HCT116 (cell line): ENCODE data around the gene NFATC1. TPM values are rescaled to one million over a fixed set of nuclear protein-coding genes. Genes with fewer than 3 reads are reported as not detected.

ENCODE experiments used
- ATAC-seq: fragments of 200-7000 bp; cut with Tn5 transposase; 2 replicates; pipeline ENCODE4 v1.9.1; 2020; ENCODE audit warnings: mild to moderate bottlenecking, moderate library complexity
- BruUV-seq: library from RNA; stranded (reverse); fragments of 400-500 nt; replicated peaks from 2 replicates; lab custom pipeline; 2021; lab: Mats Ljungman, UMichigan
- CTCF ChIA-PET: fragments of 300-600 bp; sonication (Branson Sonifier 250); formaldehyde crosslinking; loops from one replicate; lab custom pipeline; 2021; ENCODE audit warnings: antibody characterized with exemption; lab: Charles Lee
- POLR2A ChIA-PET: fragments of 300-600, 350-600 bp; sonication (Branson Sonifier 250); formaldehyde crosslinking; loops from one replicate; lab custom pipeline; 2021; ENCODE audit warnings: antibody characterized with exemption; lab: Charles Lee
- RAD21 ChIA-PET, 2 experiments: fragments of 300-600 bp; sonication (Branson Sonifier 250); formaldehyde crosslinking; loops; one replicate each; lab custom pipeline; 2023; ENCODE audit warnings: low total read pairs in 2 of 2; ENCODE audit not compliant: uncharacterized antibody in 2 of 2, unreplicated experiment in 2 of 2, low non-redundant PET in 1 of 2; lab: Charles Lee
- DNase-seq: peaks from one replicate; pipeline ENCODE4 v3.0.0-alpha.2; 2010; ENCODE audit warnings: low read depth, low spot score
- H2AFZ ChIP-seq: fragments of 200-600 bp; shearing (Covaris generic), sonication (generic); 2 replicates; pipeline ENCODE4 v1.6.1; 2017; ENCODE audit warnings: low read depth, mixed run types, mixed read lengths, antibody characterized with exemption, low read length; ENCODE audit not compliant: poor library complexity, severe bottlenecking
- H3K27ac ChIP-seq: 2 replicates; pipeline ENCODE4 v1.5.1; 2012; ENCODE audit warnings: low read depth, low read length
- H3K27me3 ChIP-seq: fragments of 200-600 bp; sonication (generic); 2 replicates; pipeline ENCODE4 v1.6.1; 2016; ENCODE audit warnings: mixed run types, low read length, mixed read lengths; ENCODE audit not compliant: insufficient read depth
- H3K36me3 ChIP-seq, 2 experiments: fragments of 200-500 bp in 1 of 2; fragments of 200-600 bp in 1 of 2; sonication (Bioruptor generic) in 1 of 2; sonication (generic) in 1 of 2; 2 replicates each; pipeline versions ENCODE4 v1.5.1 to v1.6.1; 2014 to 2016; ENCODE audit warnings: low read length in 2 of 2, inconsistent platforms in 1 of 2, mixed read lengths in 1 of 2, mixed run types in 1 of 2; ENCODE audit not compliant: insufficient read depth in 2 of 2, control insufficient read depth in 1 of 2
- H3K4me1 ChIP-seq, 2 experiments: fragments of 200-600 bp in 1 of 2; sonication (generic) in 1 of 2; 2 replicates each; pipeline versions ENCODE4 v1.5.1 to v1.6.1; 2012 to 2017; ENCODE audit warnings: low read length in 2 of 2, inconsistent platforms in 1 of 2, mild to moderate bottlenecking in 1 of 2, mixed read lengths in 1 of 2, mixed run types in 1 of 2, moderate library complexity in 1 of 2; ENCODE audit not compliant: insufficient read depth in 2 of 2, control insufficient read depth in 1 of 2
- H3K4me2 ChIP-seq: fragments of 200-600 bp; sonication (generic); 2 replicates; pipeline ENCODE4 v1.6.1; 2017; ENCODE audit warnings: mixed run types, low read length, mixed read lengths
- H3K4me3 ChIP-seq, 2 experiments: fragments of 200-600 bp in 1 of 2; sonication (generic) in 1 of 2; replicated peaks in 1 of 2; 2 replicates each; pipeline ENCODE4 v1.5.1; 2011 to 2016; ENCODE audit warnings: low read length in 2 of 2, control low read depth in 1 of 2, low read depth in 1 of 2, mild to moderate bottlenecking in 1 of 2, mixed read lengths in 1 of 2, mixed run types in 1 of 2
- H3K79me2 ChIP-seq: fragments of 200-600 bp; sonication (generic); 2 replicates; pipeline ENCODE4 v1.6.1; 2017; ENCODE audit warnings: mild to moderate bottlenecking, mixed run types, low read length, moderate library complexity, mixed read lengths; ENCODE audit not compliant: insufficient read depth
- H3K9ac ChIP-seq: fragments of 200-600 bp; sonication (generic); 2 replicates; pipeline ENCODE4 v1.6.1; 2016; ENCODE audit warnings: low read length, mixed read lengths
- H3K9me2 ChIP-seq: fragments of 200-600 bp; sonication (generic), shearing (Covaris generic); 2 replicates; pipeline ENCODE4 v1.6.1; 2017; ENCODE audit warnings: mixed run types, mild to moderate bottlenecking, moderate library complexity; ENCODE audit not compliant: insufficient read depth
- H3K9me3 ChIP-seq, 2 experiments: fragments of 200-500 bp in 1 of 2; fragments of 200-600 bp in 1 of 2; sonication (Bioruptor generic) in 1 of 2; sonication (generic) in 1 of 2; 2 replicates each; pipeline ENCODE4 v1.6.1; 2014 to 2017; ENCODE audit warnings: low read length in 2 of 2, mixed read lengths in 2 of 2, inconsistent platforms in 1 of 2, low read depth in 1 of 2, mild to moderate bottlenecking in 1 of 2, mixed run types in 1 of 2, moderate library complexity in 1 of 2; ENCODE audit not compliant: control insufficient read depth in 1 of 2, insufficient read depth in 1 of 2
- H4K20me1 ChIP-seq: fragments of 200-600 bp; sonication (generic), shearing (Covaris generic); 2 replicates; pipeline ENCODE4 v1.6.1; 2017; ENCODE audit warnings: mixed run types, mild to moderate bottlenecking, moderate library complexity; ENCODE audit not compliant: insufficient read depth
- CBX3 ChIP-seq: IDR thresholded peaks from 2 replicates; pipeline ENCODE4 v1.6.1; 2012; ENCODE audit warnings: low read depth
- CEBPB ChIP-seq: IDR thresholded peaks from 2 replicates; pipeline ENCODE4 v1.6.1; 2012; ENCODE audit warnings: low read depth
- CTCF ChIP-seq, 3 experiments: fragments of 200-600 bp in 1 of 3; sonication (generic) in 1 of 3; IDR thresholded peaks in 2 of 3; conservative IDR thresholded peaks in 1 of 3; 2 replicates each; pipeline ENCODE4 v1.5.1; 2012 to 2017; ENCODE audit warnings: low read depth in 2 of 3, low read length in 2 of 3, antibody characterized with exemption in 1 of 3, borderline replicate concordance in 1 of 3, control low read depth in 1 of 3, mild to moderate bottlenecking in 1 of 3, mixed read lengths in 1 of 3, mixed run types in 1 of 3, moderate library complexity in 1 of 3; ENCODE audit not compliant: insufficient read depth in 1 of 3
- ELF1 ChIP-seq: IDR thresholded peaks from 2 replicates; pipeline ENCODE4 v1.6.1; 2012; ENCODE audit warnings: low read depth, borderline replicate concordance
- EZH2 ChIP-seq: fragments of 200-600 bp; sonication (generic); IDR thresholded peaks from 2 replicates; pipeline ENCODE4 v1.6.1; 2017; ENCODE audit warnings: antibody characterized with exemption, mixed run types
- FOSL1 ChIP-seq: IDR thresholded peaks from 2 replicates; pipeline ENCODE4 v1.6.1; 2012; ENCODE audit warnings: low read depth
- JUND ChIP-seq: IDR thresholded peaks from 2 replicates; pipeline ENCODE4 v1.6.1; 2012
- RAD21 ChIP-seq: IDR thresholded peaks from 2 replicates; pipeline ENCODE4 v1.6.1; 2012; ENCODE audit warnings: low read depth, mild to moderate bottlenecking
- REST ChIP-seq: IDR thresholded peaks from 2 replicates; pipeline ENCODE4 v1.6.1; 2012; ENCODE audit warnings: low read depth
- SIN3A ChIP-seq: IDR thresholded peaks from 2 replicates; pipeline ENCODE4 v1.6.1; 2012; ENCODE audit warnings: low read depth
- SP1 ChIP-seq: IDR thresholded peaks from 2 replicates; pipeline ENCODE4 v1.6.1; 2012; ENCODE audit warnings: low read depth
- SRF ChIP-seq: IDR thresholded peaks from 2 replicates; pipeline ENCODE4 v1.6.1; 2012; ENCODE audit warnings: low read depth
- YY1 ChIP-seq: IDR thresholded peaks from 2 replicates; pipeline ENCODE4 v1.6.1; 2011; ENCODE audit warnings: low read length, low read depth, moderate library complexity, mild to moderate bottlenecking; ENCODE audit not compliant: insufficient replicate concordance; ENCODE audit errors: extremely low read depth
- ZNF274 ChIP-seq: fragments of 200-500 bp; sonication (Bioruptor generic); IDR thresholded peaks from 2 replicates; pipeline ENCODE4 v1.6.1; 2014; ENCODE audit warnings: mild to moderate bottlenecking, low read depth, low read length, inconsistent platforms
- intact Hi-C: fragments of 100-400 bp; cut with micrococcal nuclease; formaldehyde crosslinking; loops from 2 replicates; pipeline ENCODE4 v1.10.0; 2022
- total RNA-seq: library from RNA; stranded (reverse); gene quantifications from one replicate; pipeline ENCODE4 v1.2.1, GENCODE V29; 2021; ENCODE audit not compliant: unreplicated experiment

Gene NFATC1
- total RNA-seq, 1 experiment from 2014 or later: 20.8 TPM

GRCh38 chr18:79403723-79404566, 8.2 kb downstream of the NFATC1 start:
- Histone ChIP-seq H3K79me2 (peaks cover 48% of the 10 kb centered on the region), H3K9ac (no peak overlapping the region), H3K27me3 (no peaks in the 10 kb centered on the region), H3K9me2 (no peaks in the 10 kb centered on the region), H3K4me2 (no peak overlapping the region), H3K36me3 (no peaks in the 10 kb centered on the region), H4K20me1 (no peaks in the 10 kb centered on the region), H3K4me3 (no peak overlapping the region), H3K27ac (no peak overlapping the region), H3K9me3 (no peaks in the 10 kb centered on the region), H3K4me1 (peaks cover 9 to 11% of the 10 kb centered on the region in 2 experiments; a peak in 3 of 4 replicates), H2AFZ (no peak overlapping the region)
- POLR2A ChIA-PET: no interaction called here
- no peak for DNase-seq
- no TSS peak for BruUV-seq
- CTCF ChIA-PET: no interaction called here
- RAD21 ChIA-PET: no interaction called here
- intact Hi-C loops: no loop called here
- ATAC-seq: no peak
- TF ChIP-seq CEBPB (no peak), FOSL1 (no peak), YY1 (no peak), EZH2 (no peak), ELF1 (no peak), ZNF274 (no peak), CBX3 (no peak), SP1 (no peak), REST (no peak), RAD21 (no peak), JUND (no peak), SIN3A (no peak), SRF (no peak), CTCF (IDR thresholded peaks at IDR 0.05 in 2 of 3, conservative IDR thresholded peaks at IDR 0.05 in 1 of 3; ENCODE audit: borderline replicate concordance in 1 of 3, insufficient read depth in 1 of 3, low read depth in 2 of 3, low read length in 2 of 3) (no peak)
